Adipocyte (in vitro differentiated cells): ENCODE results near the gene TRABD.
A peak's percentile ranks its signal among the peaks of the same experiment; 100 is the strongest.

Experiments
- DNase-seq: peaks from one replicate; pipeline ENCODE4 v3.0.0-alpha.2; 2015; ENCODE audit warnings: low read depth
- H3K27me3 ChIP-seq: replicated peaks from 2 replicates; pipeline ENCODE4 v1.7.0; 2013; ENCODE audit warnings: mild to moderate bottlenecking, low read length, moderate library complexity; ENCODE audit not compliant: control insufficient read depth, insufficient read depth
- H3K36me3 ChIP-seq: 2 replicates; pipeline ENCODE4 v1.7.0; 2013; ENCODE audit warnings: low read length, mild to moderate bottlenecking, moderate library complexity; ENCODE audit not compliant: control insufficient read depth, insufficient read depth, severe bottlenecking
- H3K4me1 ChIP-seq: 2 replicates; pipeline ENCODE4 v1.7.0; 2013; ENCODE audit warnings: mild to moderate bottlenecking, low read length, moderate library complexity; ENCODE audit not compliant: control insufficient read depth, insufficient read depth
- H3K4me3 ChIP-seq: 2 replicates; pipeline ENCODE4 v1.7.0; 2013; ENCODE audit warnings: mild to moderate bottlenecking, low read length, moderate library complexity
- H3K9ac ChIP-seq: 2 replicates; pipeline ENCODE4 v1.7.0; 2013; ENCODE audit warnings: mild to moderate bottlenecking, low read length, moderate library complexity
- H3K9me3 ChIP-seq: 2 replicates; pipeline ENCODE4 v1.7.0; 2013; ENCODE audit warnings: mild to moderate bottlenecking, low read length, moderate library complexity; ENCODE audit not compliant: control insufficient read depth

The TRABD gene

GRCh38 chr22:50184902-50185374, 775 bp upstream of the TRABD start:
- H3K4me1 ChIP-seq, result peaks cover 15% of the 10 kb centered on the region
- no peak for DNase-seq
- H3K9ac ChIP-seq, result peak overlapping the region; percentile 87
- H3K9me3 ChIP-seq, result no peaks in the 10 kb centered on the region
- peaks cover under 1% of the 10 kb centered on the region for H3K27me3 ChIP-seq
- H3K4me3 ChIP-seq, result peak overlapping the region; percentile 80
- H3K36me3 ChIP-seq, result peaks cover 5% of the 10 kb centered on the region

- peak overlapping the region; percentile 88 for H3K9ac ChIP-seq
- H3K4me1 ChIP-seq, result peaks cover 27% of the 10 kb centered on the region
- no peaks in the 10 kb centered on the region for H3K27me3 ChIP-seq
- H3K4me3 ChIP-seq, result peak overlapping the region; percentile 75
- H3K9me3 ChIP-seq, result no peaks in the 10 kb centered on the region
- DNase-seq, result peak; percentile 29
- H3K36me3 ChIP-seq, result peaks cover 5% of the 10 kb centered on the region
Measured at GRCh38 chr22:50186181-50186714, 535 bp downstream of the TRABD start.

GRCh38 chr22:50186761-50187523, 1.2 kb downstream of the TRABD start:
- peak overlapping the region; percentile 88 for H3K9ac ChIP-seq
- peaks cover 29% of the 10 kb centered on the region for H3K4me1 ChIP-seq
- peak; percentile 44 for DNase-seq
- H3K9me3 ChIP-seq, result no peaks in the 10 kb centered on the region
- H3K36me3 ChIP-seq, result peaks cover 5% of the 10 kb centered on the region
- H3K27me3 ChIP-seq, result no peaks in the 10 kb centered on the region
- H3K4me3 ChIP-seq, result peak overlapping the region; percentile 75

- no peak for DNase-seq
- Histone ChIP-seq H3K27me3 (no peaks in the 10 kb centered on the region), H3K9ac (no peak overlapping the region), H3K9me3 (no peaks in the 10 kb centered on the region), H3K36me3 (peaks cover 5% of the 10 kb centered on the region), H3K4me3 (no peak overlapping the region), H3K4me1 (peaks cover 29% of the 10 kb centered on the region)
Measured at GRCh38 chr22:50188356-50188755, 2.6 kb downstream of the TRABD start.

GRCh38 chr22:50189184-50189848, 3.6 kb downstream of the TRABD start:
- DNase-seq, result no peak
- Histone ChIP-seq H3K9me3 (no peaks in the 10 kb centered on the region), H3K4me1 (peaks cover 27% of the 10 kb centered on the region)

GRCh38 chr22:50189849-50190181, 4.1 kb downstream of the TRABD start:
- H3K9ac ChIP-seq, result peak overlapping the region; percentile 73

More at GRCh38 chr22:50189184-50189848, 3.6 kb downstream of the TRABD start:
- H3K4me3 ChIP-seq, result no peak overlapping the region
- H3K36me3 ChIP-seq, result peaks cover 14% of the 10 kb centered on the region
- no peaks in the 10 kb centered on the region for H3K27me3 ChIP-seq
- H3K9ac ChIP-seq, result peak overlapping the region; percentile 73

GRCh38 chr22:50190182-50190940, 4.6 kb downstream of the TRABD start:
- Histone ChIP-seq H3K4me3 (peak overlapping the region; percentile 72), H3K27me3 (no peaks in the 10 kb centered on the region), H3K4me1 (peaks cover 25% of the 10 kb centered on the region), H3K9ac (peak overlapping the region; percentile 73), H3K36me3 (peaks cover 24% of the 10 kb centered on the region), H3K9me3 (no peaks in the 10 kb centered on the region)
- peak; percentile 69 for DNase-seq

More at GRCh38 chr22:50189849-50190181, 4.1 kb downstream of the TRABD start:
- Histone ChIP-seq H3K4me3 (peak overlapping the region; percentile 72), H3K27me3 (no peaks in the 10 kb centered on the region), H3K36me3 (peaks cover 19% of the 10 kb centered on the region), H3K9me3 (no peaks in the 10 kb centered on the region), H3K4me1 (peaks cover 27% of the 10 kb centered on the region)
- no peak for DNase-seq

GRCh38 chr22:50190941-50191741, 5.4 kb downstream of the TRABD start:
- Histone ChIP-seq H3K36me3 (peaks cover 30% of the 10 kb centered on the region), H3K4me1 (peaks cover 23% of the 10 kb centered on the region), H3K4me3 (peak overlapping the region; percentile 72), H3K9ac (peak overlapping the region; percentile 73), H3K27me3 (no peaks in the 10 kb centered on the region), H3K9me3 (no peaks in the 10 kb centered on the region)
- peak; percentile 45 for DNase-seq

GRCh38 chr22:50192436-50193204, 6.9 kb downstream of the TRABD start:
- DNase-seq, result no peak
- no peak overlapping the region for H3K4me3 ChIP-seq
- no peak overlapping the region for H3K9ac ChIP-seq
- peaks cover 37% of the 10 kb centered on the region for H3K36me3 ChIP-seq
- H3K4me1 ChIP-seq, result peaks cover 18% of the 10 kb centered on the region
- H3K9me3 ChIP-seq, result no peaks in the 10 kb centered on the region
- H3K27me3 ChIP-seq, result no peaks in the 10 kb centered on the region

- H3K9ac ChIP-seq, result no peak overlapping the region
- peaks cover 18% of the 10 kb centered on the region for H3K4me1 ChIP-seq
- no peak for DNase-seq
- no peaks in the 10 kb centered on the region for H3K9me3 ChIP-seq
- no peak overlapping the region for H3K4me3 ChIP-seq
- H3K36me3 ChIP-seq, result peaks cover 37% of the 10 kb centered on the region
- no peaks in the 10 kb centered on the region for H3K27me3 ChIP-seq
Measured at GRCh38 chr22:50193621-50194020, 7.9 kb downstream of the TRABD start.
